Activated effector memory CD4-positive, alpha-beta T cell treated with Interleukin-2 at 50 U/mL for 16 hours (primary cell): ENCODE results near the gene MROH8.

Source experiments
- DNase-seq: peaks from one replicate; pipeline ENCODE4 v3.0.0-alpha.2; 2020

Gene MROH8

DNA sequence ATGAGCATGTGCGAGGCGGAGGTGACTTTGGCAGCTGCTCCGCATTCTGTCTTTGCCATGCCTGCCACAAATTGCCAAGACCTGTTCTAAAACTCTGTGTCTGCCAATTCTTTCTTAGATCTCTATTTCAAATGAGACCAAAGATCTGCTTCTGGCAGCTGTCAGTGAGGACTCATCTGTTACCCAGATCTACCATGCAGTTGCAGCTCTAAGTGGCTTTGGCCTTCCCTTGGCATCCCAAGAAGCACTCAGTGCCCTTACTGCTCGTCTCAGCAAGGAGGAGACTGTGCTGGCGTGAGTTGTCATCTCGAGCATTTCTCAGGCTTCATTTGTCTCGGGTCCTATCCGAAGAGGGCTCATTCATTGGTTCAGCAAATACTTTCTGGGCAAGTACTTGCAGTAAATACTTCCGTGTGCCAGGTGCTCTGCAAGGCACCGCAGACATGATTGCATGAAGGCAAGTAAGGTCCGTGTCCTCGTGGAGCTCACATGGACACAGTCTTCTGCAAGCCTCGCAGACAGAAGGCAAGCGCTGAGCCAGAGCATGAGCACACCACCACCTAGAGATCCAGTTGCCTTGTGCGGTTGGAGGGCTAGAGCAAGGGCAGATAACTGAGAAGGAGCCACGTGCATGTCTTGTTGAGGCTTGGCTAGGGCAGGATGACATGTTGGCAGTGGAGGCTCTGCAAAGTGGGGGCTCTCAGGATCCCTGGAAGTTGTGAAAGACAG lies 19.7 kb upstream of the MROH8 start:
- no peak for DNase-seq

- DNase-seq, result no peak
Observed at GRCh38 chr20:37194621-37195417, 15.5 kb upstream of the MROH8 start.

DNA sequence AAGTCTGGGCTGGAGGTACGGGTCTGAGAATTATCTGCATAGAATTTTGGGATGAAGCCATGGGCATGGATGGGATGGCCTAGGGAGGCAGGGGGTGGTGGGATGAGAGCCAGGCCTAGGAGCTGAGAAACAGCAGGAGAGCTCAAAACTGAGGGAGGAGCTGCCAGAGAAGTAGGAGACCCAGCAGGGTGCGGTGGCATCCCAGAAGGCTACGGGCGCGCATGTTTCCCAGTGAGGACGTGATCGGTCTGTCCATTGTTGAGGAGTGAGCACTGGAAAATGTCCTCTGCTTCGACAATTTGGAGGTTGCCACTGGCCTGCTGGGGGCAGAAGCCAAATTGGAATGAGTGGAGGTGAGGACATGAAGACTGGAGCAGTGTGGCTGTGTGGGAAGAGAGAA lies 14.5 kb upstream of the MROH8 start:
- no peak for DNase-seq

DNA sequence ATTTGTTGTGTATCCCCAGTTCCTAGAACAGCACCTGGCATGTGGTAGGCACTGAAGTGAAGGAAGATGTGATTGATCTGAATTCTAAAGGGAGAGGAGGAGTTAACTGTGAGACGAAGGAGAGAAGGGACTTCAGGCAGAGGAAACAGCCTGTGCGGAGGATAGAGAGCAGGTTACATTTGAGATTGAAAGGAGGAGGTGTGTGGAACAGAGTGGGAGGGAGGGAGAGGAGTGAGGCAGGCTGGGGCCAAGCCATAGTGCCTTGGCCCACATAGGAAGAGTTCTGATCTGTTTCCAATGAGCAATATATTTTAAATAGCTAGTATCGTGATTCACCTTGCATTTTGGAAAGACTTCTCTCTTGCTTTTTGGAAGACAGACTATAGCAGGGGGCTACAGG lies 13.9 kb upstream of the MROH8 start:
- DNase-seq, result no peak

- peak; percentile 56 for DNase-seq
Observed at GRCh38 chr20:37192137-37192854, 12.9 kb upstream of the MROH8 start.

DNA sequence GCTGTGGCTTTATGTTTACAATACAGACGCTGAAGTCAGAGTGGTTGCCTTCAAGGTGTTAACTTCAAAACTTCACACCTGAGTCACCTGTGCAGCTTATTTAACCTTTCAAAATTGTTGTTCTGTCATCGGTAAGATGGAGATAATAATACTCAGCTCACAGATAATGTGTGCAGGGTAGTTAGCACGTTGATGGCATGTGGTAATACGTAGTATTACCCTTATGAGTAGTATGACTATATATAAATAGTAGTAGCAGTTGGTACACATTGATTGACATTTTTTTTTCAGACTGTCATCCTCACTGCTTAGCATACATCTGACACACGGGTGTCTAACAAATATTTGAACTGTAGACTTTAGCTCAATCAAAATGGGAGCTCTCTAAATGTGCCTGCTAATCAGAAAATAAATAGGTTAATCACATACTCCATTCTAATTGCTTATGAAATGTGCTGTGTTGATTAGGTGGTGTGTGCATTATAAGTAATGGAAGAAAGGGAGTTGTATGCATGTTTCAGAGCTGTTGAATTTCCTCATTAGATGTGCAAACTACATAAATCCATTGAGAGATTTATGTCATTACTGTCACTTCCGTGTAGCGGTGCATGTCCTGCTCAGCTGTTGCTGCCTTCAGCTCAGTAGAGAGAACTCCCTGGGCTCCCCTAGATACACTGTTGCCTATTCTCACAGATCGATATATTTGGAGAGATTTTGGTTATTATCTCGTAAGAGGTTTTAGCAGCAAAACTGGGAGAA lies 11.2 kb upstream of the MROH8 start:
- no peak for DNase-seq

- no peak for DNase-seq
Observed at GRCh38 chr20:37189416-37190016, 10.2 kb upstream of the MROH8 start.

GRCh38 chr20:37188787-37189186 lies 9.4 kb upstream of the MROH8 start:
- DNase-seq, result no peak

DNA sequence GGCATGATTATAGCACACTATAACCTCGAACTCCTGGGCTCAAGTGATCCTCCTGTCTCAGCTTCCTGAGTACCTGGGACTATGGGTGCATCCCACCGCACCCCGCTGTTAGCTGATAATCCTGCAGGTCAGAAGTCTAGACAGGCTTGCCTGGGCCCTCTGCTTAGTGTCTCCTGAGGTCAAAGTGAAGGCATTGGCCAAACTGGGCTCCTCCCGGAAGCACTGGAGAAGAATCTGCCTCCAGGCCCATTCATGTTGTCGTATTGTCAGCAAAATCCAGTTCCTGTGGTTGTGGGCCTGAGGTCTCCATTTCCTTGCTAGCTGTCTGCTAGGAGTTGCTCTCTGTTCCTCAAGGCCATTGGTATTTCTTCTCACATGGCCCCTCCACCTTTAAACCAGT lies 6.3 kb upstream of the MROH8 start:
- DNase-seq, result no peak

- DNase-seq, result no peak
Observed at GRCh38 chr20:37179683-37180524, 556 bp upstream of the MROH8 start.

DNA sequence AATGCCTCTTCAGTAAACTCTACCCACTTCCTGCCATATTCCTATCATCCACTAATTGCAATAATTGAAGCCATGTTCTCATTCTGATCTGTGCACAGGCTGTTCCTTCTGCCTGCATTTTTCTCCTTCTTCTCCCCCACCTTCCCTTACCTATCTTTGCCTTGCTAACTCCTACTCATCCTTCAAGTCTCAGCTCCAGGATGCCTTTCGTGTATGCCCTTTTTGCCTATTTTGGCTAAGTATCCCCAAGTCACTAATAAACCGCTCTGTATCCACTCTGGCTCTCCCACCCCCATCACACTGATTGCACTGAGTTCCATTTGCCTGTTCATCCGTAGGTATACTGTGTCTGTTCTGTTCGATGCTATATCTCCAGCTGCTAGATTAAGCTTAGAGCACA lies 6.5 kb downstream of the MROH8 start:
- DNase-seq, result no peak

GRCh38 chr20:37166867-37167266 lies 12.5 kb downstream of the MROH8 start:
- DNase-seq, result no peak

DNA sequence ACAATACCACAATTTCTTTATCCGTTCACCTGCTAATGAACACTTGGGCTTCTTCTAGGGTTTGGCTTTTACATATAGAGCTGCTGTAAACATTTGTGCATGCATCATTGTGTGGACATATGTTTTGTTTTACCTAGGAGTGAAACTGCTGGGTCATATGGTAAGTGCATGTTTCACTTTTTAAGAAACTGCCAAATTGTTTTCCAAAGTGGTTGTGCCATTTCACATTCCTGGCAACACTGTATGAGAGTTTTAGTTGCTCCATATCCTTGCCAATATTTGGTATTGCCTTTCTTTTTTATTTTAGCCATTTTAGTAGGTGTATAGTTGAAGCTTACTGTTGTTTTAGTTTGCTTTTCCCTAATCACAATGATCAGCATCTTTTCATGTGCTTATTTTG lies 14.3 kb downstream of the MROH8 start:
- DNase-seq, result no peak

DNA sequence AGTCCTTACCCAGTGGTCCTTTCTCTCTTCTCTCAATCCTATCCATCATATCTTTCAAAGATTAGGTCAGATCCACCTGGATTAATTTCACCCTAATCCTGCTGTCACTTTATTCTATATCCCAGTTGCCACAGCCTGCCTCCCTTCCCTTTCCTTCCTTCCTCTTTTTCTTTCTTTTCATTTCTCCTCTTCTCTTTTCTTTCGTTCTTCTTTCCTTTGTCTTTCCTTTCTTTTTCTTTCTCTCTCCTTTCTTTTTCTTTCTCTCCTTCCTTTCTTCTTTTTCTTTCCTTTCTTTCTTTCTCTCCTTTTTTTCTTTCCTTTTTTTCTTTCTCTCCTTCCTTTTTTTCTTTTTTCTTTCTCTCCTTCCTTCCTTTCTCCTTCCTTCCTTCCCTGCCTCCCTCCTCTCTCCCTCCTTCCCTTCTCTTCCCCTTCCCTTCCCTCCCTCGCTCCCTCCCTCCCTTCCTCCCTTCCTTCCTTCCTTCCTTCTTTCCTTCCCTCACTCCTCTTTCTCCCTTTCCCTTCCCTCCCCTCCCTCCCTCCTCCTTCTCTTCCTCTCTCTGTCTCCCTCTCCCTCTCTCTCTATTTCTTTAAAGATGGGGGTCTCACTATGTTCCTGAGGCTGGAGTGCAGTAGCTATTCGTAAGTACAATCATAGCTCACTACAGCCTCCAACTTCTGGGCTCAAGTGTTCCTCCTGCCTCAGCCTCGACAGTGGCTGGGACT lies 15.4 kb downstream of the MROH8 start:
- DNase-seq, result no peak

DNA sequence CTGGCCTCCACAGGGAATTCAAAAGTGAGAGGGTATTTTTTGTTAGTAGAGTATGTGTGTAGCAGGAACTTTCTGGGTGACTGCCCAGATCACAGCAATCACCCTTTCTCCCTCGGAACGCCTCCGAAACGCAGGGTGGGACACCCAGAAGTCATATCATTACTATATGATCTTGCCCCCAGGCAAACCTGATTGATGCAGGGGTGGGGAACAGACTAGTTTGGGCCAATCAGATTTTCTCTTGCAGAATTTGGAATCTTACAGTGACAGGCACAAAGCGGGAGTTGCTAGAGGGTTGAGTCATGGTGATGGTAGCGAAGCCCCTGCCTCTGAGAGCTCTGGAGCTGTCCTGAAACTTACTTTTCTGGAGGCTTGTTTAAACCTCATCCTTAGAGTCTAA lies 16.7 kb downstream of the MROH8 start:
- no peak for DNase-seq

DNA sequence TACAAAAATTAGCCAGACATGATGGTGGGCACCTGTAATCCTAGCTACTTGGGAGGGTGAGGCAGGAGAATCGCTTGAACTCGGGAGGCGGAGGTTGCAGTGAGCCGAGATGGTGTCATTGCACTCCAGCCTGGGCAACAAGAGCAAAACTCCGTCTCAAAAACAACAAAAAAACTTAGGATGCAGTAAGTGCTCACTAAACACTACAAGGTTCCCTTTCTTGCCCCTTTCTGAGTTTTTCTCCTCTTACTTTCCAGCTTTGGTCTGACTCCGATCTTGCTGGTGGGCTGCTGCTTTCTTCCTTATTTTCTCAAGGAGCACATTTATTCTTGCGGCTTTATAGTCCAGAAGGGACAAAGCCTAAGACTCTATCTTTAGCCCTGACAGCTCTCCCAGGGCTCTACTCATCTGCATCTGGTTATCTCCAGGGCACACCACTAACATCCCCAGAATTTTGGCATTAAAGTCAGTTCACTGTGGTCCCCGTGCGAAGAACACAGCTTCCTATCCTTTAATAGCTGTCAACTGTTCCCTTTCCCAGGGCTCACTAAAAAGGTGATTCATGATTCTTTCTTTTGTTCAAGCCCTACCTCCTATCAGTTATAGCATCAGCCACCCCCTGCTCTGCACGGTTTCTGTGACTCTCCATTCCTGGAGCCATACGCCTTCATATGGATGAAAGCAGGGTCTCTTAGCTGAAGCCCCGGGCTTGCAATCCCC lies 17.4 kb downstream of the MROH8 start:
- DNase-seq, result no peak

DNA sequence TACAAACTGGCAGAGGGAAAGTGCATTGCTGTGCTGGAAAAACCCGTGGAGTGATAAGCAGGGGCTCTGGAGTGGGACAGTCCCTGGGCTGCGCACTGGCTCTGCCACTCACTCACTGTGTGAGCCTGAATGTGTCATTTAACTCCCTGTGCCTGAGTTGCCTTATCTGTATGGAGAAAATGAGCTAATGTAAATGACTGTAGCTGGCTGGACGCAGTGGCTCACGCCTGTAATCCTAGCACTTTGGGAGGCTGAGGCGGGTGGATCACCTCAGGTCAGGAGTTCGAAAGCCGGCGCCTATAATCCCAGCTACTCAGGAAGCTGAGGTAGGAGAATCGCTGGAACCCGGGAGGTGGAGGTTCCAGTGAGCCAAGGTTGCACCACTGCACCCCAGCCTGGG lies 18.7 kb downstream of the MROH8 start:
- no peak for DNase-seq

GRCh38 chr20:37158248-37158647 lies 21.1 kb downstream of the MROH8 start:
- no peak for DNase-seq

- no peak for DNase-seq
Observed at GRCh38 chr20:37155987-37156386, 23.4 kb downstream of the MROH8 start.

GRCh38 chr20:37154684-37155298 lies 24.6 kb downstream of the MROH8 start:
- no peak for DNase-seq
